GM18873 (cell line): Measurements from ENCODE around the gene NEFH.
"Not testable (repeated sequence)": the region's sequence is repeated elsewhere in the genome, so short reads cannot be mapped to it uniquely, and the experiment has no call there.

ENCODE experiments used
- ATAC-seq: cut with Tn5 transposase; IDR thresholded peaks from one replicate; pipeline ENCODE4 v1.9.1; 2021; ENCODE audit warnings: mild to moderate bottlenecking, moderate library complexity, moderate number of reproducible peaks; ENCODE audit not compliant: unreplicated experiment, low FRiP score

Gene NEFH, protein sequence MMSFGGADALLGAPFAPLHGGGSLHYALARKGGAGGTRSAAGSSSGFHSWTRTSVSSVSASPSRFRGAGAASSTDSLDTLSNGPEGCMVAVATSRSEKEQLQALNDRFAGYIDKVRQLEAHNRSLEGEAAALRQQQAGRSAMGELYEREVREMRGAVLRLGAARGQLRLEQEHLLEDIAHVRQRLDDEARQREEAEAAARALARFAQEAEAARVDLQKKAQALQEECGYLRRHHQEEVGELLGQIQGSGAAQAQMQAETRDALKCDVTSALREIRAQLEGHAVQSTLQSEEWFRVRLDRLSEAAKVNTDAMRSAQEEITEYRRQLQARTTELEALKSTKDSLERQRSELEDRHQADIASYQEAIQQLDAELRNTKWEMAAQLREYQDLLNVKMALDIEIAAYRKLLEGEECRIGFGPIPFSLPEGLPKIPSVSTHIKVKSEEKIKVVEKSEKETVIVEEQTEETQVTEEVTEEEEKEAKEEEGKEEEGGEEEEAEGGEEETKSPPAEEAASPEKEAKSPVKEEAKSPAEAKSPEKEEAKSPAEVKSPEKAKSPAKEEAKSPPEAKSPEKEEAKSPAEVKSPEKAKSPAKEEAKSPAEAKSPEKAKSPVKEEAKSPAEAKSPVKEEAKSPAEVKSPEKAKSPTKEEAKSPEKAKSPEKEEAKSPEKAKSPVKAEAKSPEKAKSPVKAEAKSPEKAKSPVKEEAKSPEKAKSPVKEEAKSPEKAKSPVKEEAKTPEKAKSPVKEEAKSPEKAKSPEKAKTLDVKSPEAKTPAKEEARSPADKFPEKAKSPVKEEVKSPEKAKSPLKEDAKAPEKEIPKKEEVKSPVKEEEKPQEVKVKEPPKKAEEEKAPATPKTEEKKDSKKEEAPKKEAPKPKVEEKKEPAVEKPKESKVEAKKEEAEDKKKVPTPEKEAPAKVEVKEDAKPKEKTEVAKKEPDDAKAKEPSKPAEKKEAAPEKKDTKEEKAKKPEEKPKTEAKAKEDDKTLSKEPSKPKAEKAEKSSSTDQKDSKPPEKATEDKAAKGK

GRCh38 chr22:29479417-29480261, at the start of gene NEFH:
Gene NEFH (plus strand): TSS chr22:29480218. CDS start chr22:29480263, 45 bp downstream.
- ATAC-seq = no peak

DNA sequence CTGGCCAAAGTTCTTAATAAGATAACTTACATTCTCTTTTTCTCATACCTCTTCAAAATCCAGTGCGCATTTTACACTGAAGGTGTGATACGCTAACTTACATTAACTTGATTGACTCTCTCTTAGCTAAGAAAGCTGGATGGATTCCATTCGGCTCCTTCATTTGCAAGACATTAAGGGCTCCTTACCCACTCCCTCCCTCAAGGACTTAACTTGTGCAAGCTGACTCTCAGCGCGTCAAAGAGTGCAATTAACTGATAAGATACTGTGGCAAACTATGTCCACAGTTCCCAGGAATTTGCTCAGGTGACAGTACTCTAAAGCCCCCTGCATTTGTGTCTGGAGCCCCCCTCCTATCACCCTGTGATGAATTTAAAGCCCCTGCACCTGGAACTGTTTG, 48.0 kb upstream of the NEFH start:
- no peak for ATAC-seq

DNA sequence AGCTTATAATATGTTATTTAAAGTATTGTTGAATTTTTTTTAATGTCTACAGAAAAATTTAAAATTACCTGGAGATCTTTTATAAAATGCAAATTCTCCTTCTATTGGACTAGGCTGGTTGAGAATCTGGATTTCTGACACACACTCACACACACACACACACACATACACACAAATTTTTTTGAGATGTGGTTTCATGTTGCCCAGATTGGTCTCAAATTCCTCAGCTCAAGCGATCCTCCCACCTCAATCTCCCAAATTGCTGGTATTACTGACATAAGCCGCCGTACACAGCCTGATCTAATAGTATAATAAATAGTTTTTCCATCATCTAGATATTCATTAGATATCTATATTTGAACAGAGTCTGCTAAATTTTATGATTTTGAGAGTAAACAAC, 46.2 kb upstream of the NEFH start:
- no peak for ATAC-seq

DNA sequence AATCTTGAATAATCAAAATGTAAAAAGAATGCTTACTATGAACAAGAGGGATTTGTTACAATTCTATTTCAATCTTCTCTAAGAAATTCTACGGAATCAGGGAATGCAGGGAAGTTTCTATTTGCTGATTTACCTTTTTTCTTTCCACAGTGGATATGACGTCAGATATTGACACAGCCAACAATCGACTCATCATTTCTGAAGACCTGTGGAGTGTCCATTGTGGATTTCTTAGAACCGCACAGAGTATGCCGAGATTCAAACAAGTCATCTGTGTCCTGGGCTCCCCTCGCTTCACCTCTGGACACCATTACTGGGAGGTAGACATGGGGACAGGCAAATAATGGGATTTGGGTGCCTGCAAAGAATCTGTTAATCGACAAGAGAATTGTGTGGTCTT, 45.7 kb upstream of the NEFH start:
- no peak for ATAC-seq

GRCh38 chr22:29435236-29436136, 44.5 kb upstream of the NEFH start:
- ATAC-seq = no peak

- ATAC-seq = not testable (repeated sequence)
Measured at GRCh38 chr22:29438283-29438682, 41.7 kb upstream of the NEFH start, which contains the start of gene RFPL1. Gene RFPL1 (plus strand): TSS chr22:29438583.

- no peak for ATAC-seq
Measured at GRCh38 chr22:29442976-29443375, 37.0 kb upstream of the NEFH start.

GRCh38 chr22:29443452-29443851, 36.6 kb upstream of the NEFH start:
- ATAC-seq = no peak

DNA sequence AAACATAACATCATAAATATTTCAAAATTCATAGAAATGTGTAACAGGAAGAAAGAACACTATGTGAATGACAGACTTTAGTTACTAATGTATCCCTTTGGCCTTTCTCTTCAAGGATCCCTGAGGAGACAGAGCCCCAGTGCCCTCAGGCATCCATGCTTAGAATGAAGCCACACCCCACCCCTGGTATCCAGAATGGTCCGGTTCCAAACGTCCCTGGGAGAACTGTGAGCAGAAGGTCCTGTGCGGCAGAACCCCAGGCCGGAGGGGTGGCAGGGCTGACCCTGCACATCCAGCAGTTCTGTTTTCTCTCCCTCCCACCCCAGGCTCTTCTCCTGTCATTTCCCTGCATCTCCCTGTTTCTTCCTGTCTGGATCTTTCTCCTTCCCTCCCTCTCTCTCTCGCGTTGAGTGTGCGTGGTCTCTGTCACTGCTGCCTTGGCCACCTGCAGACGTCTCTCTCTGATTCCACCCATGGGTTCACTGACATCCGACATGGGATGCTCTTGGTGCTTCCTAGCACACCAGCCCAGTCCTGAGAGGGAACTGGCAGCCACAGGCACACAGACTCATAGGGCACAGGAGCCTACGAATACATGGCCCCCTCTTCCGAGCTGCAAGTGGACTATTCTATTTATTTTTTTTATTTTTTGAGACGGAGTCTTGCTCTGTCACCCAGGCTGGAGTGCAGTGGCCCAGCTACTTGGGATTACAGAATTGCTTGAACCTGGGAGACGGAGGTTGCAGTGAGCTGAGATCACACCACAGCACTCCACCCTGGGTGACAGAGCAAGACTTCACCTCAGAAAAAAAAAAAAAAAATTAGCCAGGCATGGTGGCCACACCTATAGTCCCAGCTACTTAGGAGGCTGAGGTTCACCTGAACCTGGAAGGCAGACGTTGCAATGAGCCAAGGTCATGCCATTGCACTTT, 35.9 kb upstream of the NEFH start:
- ATAC-seq = no peak

- no peak for ATAC-seq
Measured at GRCh38 chr22:29445508-29445907, 34.5 kb upstream of the NEFH start.

DNA sequence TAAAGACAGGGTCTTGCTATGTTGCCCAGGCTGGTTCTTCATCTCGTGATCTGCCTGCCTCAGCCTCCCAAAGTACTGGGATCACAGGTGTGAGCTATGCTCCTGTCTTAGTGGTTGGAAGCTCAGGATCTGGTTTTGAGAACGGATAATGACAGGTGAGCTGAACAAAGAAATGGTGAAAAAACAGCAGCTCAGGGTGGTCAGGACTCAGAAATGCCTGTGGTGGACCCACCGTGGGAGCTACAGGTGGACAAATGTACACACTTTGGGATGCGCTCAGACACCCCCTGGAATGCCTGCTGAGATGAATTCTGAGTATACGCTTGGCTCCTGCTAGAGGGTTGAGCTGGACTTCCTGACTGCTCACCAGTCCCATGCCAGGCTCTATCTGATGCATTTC, 32.1 kb upstream of the NEFH start:
- ATAC-seq = no peak

GRCh38 chr22:29449296-29449875, 30.6 kb upstream of the NEFH start:
- ATAC-seq = no peak

GRCh38 chr22:29450222-29450621, 29.8 kb upstream of the NEFH start:
- ATAC-seq = no peak

GRCh38 chr22:29451863-29452262, 28.2 kb upstream of the NEFH start:
- ATAC-seq = no peak

GRCh38 chr22:29454276-29454675, 25.7 kb upstream of the NEFH start:
- no peak for ATAC-seq

DNA sequence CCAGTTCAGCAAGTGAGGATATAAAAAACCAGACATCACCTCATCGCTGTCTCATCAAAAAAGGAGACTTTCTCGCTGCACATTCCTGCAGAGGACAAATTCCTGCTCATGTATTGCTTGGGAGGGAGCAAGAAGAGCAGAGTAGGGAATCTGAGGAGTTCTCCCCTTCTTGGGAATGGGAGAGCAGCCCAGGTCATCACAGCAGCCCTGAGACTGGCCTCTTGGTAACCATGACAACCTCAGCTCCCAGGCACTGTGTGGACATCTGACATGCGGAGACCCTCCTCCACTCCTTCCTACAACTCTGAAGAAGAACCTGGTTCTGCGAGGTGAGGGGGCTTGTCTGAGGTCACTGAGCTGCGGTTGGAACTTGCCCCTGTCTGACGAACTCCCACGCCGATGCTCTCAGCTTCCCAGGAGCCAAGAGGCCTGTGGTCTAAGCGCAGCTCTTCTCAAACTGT, 23.8 kb upstream of the NEFH start:
- ATAC-seq = no peak

- ATAC-seq = no peak
Measured at GRCh38 chr22:29457730-29458129, 22.3 kb upstream of the NEFH start.

GRCh38 chr22:29458551-29458950, 21.5 kb upstream of the NEFH start:
- no peak for ATAC-seq
